WTC11 (cell line): ENCODE results near the gene KLRB1. TPM values are rescaled to one million over a fixed set of nuclear protein-coding genes. Genes with fewer than 3 reads are reported as not detected.
"Not testable (repeated sequence)": the region's sequence is repeated elsewhere in the genome, so short reads cannot be mapped to it uniquely, and the experiment has no call there.

Experiments used
- ATAC-seq: fragments of 200-7000 bp; cut with Tn5 transposase; 2 replicates; pipeline ENCODE4 v1.10.0; 2021; ENCODE audit warnings: mild to moderate bottlenecking, moderate library complexity
- CTCF ChIA-PET: fragments of 300-600 bp; sonication (Branson Sonifier 250); formaldehyde crosslinking; loops from one replicate; lab custom pipeline; 2021; ENCODE audit warnings: antibody characterized with exemption; lab: Charles Lee
- POLR2A ChIA-PET: fragments of 350-600 bp; sonication (Branson Sonifier 250); formaldehyde crosslinking; loops from one replicate; lab custom pipeline; 2021; ENCODE audit warnings: antibody characterized with exemption; lab: Charles Lee
- DNase-seq: peaks from one replicate; pipeline ENCODE4 v3.0.0; 2021; ENCODE audit warnings: low spot score
- H3K27ac Mint-ChIP-seq: 2 replicates; pipeline ENCODE4 v1.8.0; 2021; ENCODE audit warnings: mixed read lengths
- H3K27me3 Mint-ChIP-seq: 2 replicates; pipeline ENCODE4 v1.8.0; 2021; ENCODE audit warnings: low read depth, mild to moderate bottlenecking, moderate library complexity, mixed read lengths
- H3K36me3 Mint-ChIP-seq: 2 replicates; pipeline ENCODE4 v1.8.0; 2021; ENCODE audit warnings: mixed read lengths
- H3K4me1 Mint-ChIP-seq: 2 replicates; pipeline ENCODE4 v1.8.0; 2022; ENCODE audit warnings: mixed read lengths
- H3K4me3 Mint-ChIP-seq: 2 replicates; pipeline ENCODE4 v1.8.0; 2021; ENCODE audit warnings: mild to moderate bottlenecking, moderate library complexity, mixed read lengths
- H3K9me3 Mint-ChIP-seq: 2 replicates; pipeline ENCODE4 v1.8.0; 2021; ENCODE audit warnings: mixed read lengths
- AFF4 ChIP-seq: sonication (generic); formaldehyde crosslinking; IDR thresholded peaks from 2 replicates; pipeline ENCODE4 v1.8.1; 2023; ENCODE audit warnings: mild to moderate bottlenecking, missing genetic modification reagents, borderline replicate concordance
- AR ChIP-seq: fragments of 250-450 bp; sonication (Bioruptor Pico); IDR thresholded peaks from 2 replicates; pipeline ENCODE4 v1.9.0; 2021; ENCODE audit warnings: mild to moderate bottlenecking
- ATF3 ChIP-seq: sonication (generic); formaldehyde crosslinking; conservative IDR thresholded peaks from 2 replicates; pipeline ENCODE4 v1.8.1; 2022; ENCODE audit warnings: mild to moderate bottlenecking, missing genetic modification reagents
- CREM ChIP-seq: sonication (generic); formaldehyde crosslinking; IDR thresholded peaks from 2 replicates; pipeline ENCODE4 v1.8.1; 2022; ENCODE audit warnings: mild to moderate bottlenecking, missing genetic modification reagents, moderate library complexity
- ELF4 ChIP-seq: sonication (generic); formaldehyde crosslinking; IDR thresholded peaks from 2 replicates; pipeline ENCODE4 v1.8.1; 2022; ENCODE audit warnings: low read depth, mild to moderate bottlenecking, moderate library complexity, missing genetic modification reagents
- ESRRA ChIP-seq: sonication (generic); formaldehyde crosslinking; IDR thresholded peaks from 2 replicates; pipeline ENCODE4 v1.8.1; 2022; ENCODE audit warnings: mild to moderate bottlenecking, missing genetic modification reagents, borderline replicate concordance
- FOXJ3 ChIP-seq: sonication (generic); formaldehyde crosslinking; IDR thresholded peaks from 2 replicates; pipeline ENCODE4 v1.9.0; 2021; ENCODE audit warnings: missing genetic modification reagents, mild to moderate bottlenecking, borderline replicate concordance
- MAX ChIP-seq: sonication (generic); formaldehyde crosslinking; IDR thresholded peaks from 2 replicates; pipeline ENCODE4 v1.8.0; 2022; ENCODE audit warnings: mild to moderate bottlenecking, missing genetic modification reagents
- OVOL2 ChIP-seq: fragments of 250-450 bp; sonication (Bioruptor Pico); IDR thresholded peaks from 2 replicates; pipeline ENCODE4 v1.9.0; 2021; ENCODE audit warnings: mild to moderate bottlenecking, borderline replicate concordance
- PRRX2 ChIP-seq: fragments of 250-450 bp; sonication (Bioruptor Pico); IDR thresholded peaks from 2 replicates; pipeline ENCODE4 v1.8.0; 2021; ENCODE audit warnings: mild to moderate bottlenecking
- STAT6 ChIP-seq: sonication (generic); formaldehyde crosslinking; conservative IDR thresholded peaks from 2 replicates; pipeline ENCODE4 v1.8.1; 2023; ENCODE audit warnings: mild to moderate bottlenecking, low read depth, missing genetic modification reagents, moderate library complexity
- USF1 ChIP-seq: sonication (generic); formaldehyde crosslinking; IDR thresholded peaks from 2 replicates; pipeline ENCODE4 v1.8.0; 2022; ENCODE audit warnings: mild to moderate bottlenecking, missing genetic modification reagents
- ZNF121 ChIP-seq: sonication (generic); formaldehyde crosslinking; IDR thresholded peaks from 2 replicates; pipeline ENCODE4 v1.8.0; 2023; ENCODE audit warnings: missing genetic modification reagents
- ZNF232 ChIP-seq: sonication (generic); formaldehyde crosslinking; IDR thresholded peaks from 2 replicates; pipeline ENCODE4 v1.8.0; 2022; ENCODE audit warnings: mild to moderate bottlenecking, missing genetic modification reagents
- ZNF263 ChIP-seq: sonication (generic); formaldehyde crosslinking; IDR thresholded peaks from 2 replicates; pipeline ENCODE4 v1.8.1; 2022; ENCODE audit warnings: low read depth, mild to moderate bottlenecking, moderate library complexity, missing genetic modification reagents
- ZNF416 ChIP-seq: fragments of 250-450 bp; sonication (Bioruptor Pico); IDR thresholded peaks from 2 replicates; pipeline ENCODE4 v1.9.0; 2021; ENCODE audit warnings: mild to moderate bottlenecking, inconsistent platforms
- ZNF671 ChIP-seq: fragments of 250-450 bp; sonication (Bioruptor Pico); IDR thresholded peaks from 2 replicates; pipeline ENCODE4 v1.8.0; 2021; ENCODE audit warnings: mild to moderate bottlenecking
- total RNA-seq: library from RNA; stranded (reverse); gene quantifications from 3 replicates; pipeline ENCODE4 v1.2.3, GENCODE V29; 2021

Gene KLRB1
- total RNA-seq, 1 experiment from 2014 or later: not detected

- no peak overlapping the region for H3K4me3 Mint-ChIP-seq
- peaks cover 6% of the 10 kb centered on the region for H3K36me3 Mint-ChIP-seq
- ChIA-PET CTCF (interaction anchor here (0.9 to 1.7 kb wide), 2 partner anchors 104 to 232 kb away, joined by 3 to 4 read pairs; no protein-coding TSS in a partner anchor), POLR2A (no interaction called here)
- H3K9me3 Mint-ChIP-seq: peaks cover 3% of the 10 kb centered on the region
- H3K27me3 Mint-ChIP-seq: no peaks in the 10 kb centered on the region
- peaks cover 13% of the 10 kb centered on the region for H3K4me1 Mint-ChIP-seq
- DNase-seq (no peak), ATAC-seq (no peak)
- TF ChIP-seq ATF3 (CRISPR knock-in tag): no peak
- no peak for TF ChIP-seq ELF4 (CRISPR knock-in tag)
- TF ChIP-seq ZNF263: no peak
- TF ChIP-seq USF1 (CRISPR knock-in tag): no peak
- TF ChIP-seq ZNF121 (CRISPR knock-in tag): no peak
- no peak for TF ChIP-seq OVOL2
- TF ChIP-seq AFF4: no peak
- TF ChIP-seq MAX (CRISPR knock-in tag): no peak
- no peak for TF ChIP-seq ZNF416
- TF ChIP-seq PRRX2 (CRISPR knock-in tag): no peak
- no peak for TF ChIP-seq ESRRA (CRISPR knock-in tag)
- TF ChIP-seq ZNF671 (CRISPR knock-in tag): no peak
- no peak for TF ChIP-seq STAT6 (CRISPR knock-in tag)
- no peak for TF ChIP-seq ZNF232 (CRISPR knock-in tag)
- H3K27ac Mint-ChIP-seq: no peak overlapping the region
Measured at GRCh38 chr12:9604287-9604686, 3.4 kb downstream of the KLRB1 start.

- CTCF ChIA-PET, DNase-seq, ATAC-seq, H3K27ac Mint-ChIP-seq, H3K27me3 Mint-ChIP-seq, H3K9me3 Mint-ChIP-seq, H3K4me3 Mint-ChIP-seq, POLR2A ChIA-PET, H3K36me3 Mint-ChIP-seq: not testable (repeated sequence)
- peaks cover 13% of the 10 kb centered on the region for H3K4me1 Mint-ChIP-seq
Measured at GRCh38 chr12:9600426-9600825, 7.3 kb downstream of the KLRB1 start.

- H3K9me3 Mint-ChIP-seq: no peaks in the 10 kb centered on the region
- H3K4me1 Mint-ChIP-seq: peaks cover 13% of the 10 kb centered on the region
- no peak overlapping the region for H3K4me3 Mint-ChIP-seq
- no peak overlapping the region for H3K27ac Mint-ChIP-seq
- ChIA-PET POLR2A (no interaction called here), CTCF (no interaction called here)
- no peaks in the 10 kb centered on the region for H3K36me3 Mint-ChIP-seq
- DNase-seq (no peak), ATAC-seq (no peak)
- TF ChIP-seq FOXJ3 (CRISPR knock-in tag) (no peak), CREM (no peak), AR (CRISPR knock-in tag) (no peak)
- no peaks in the 10 kb centered on the region for H3K27me3 Mint-ChIP-seq
Measured at GRCh38 chr12:9598363-9598762, 9.4 kb downstream of the KLRB1 start.
